Uterus (tissue), 4 donors: Measurements from ENCODE around the gene SERPINB10. TPM values are rescaled to one million over a fixed set of nuclear protein-coding genes. Genes with fewer than 3 reads are reported as not detected.

Source experiments
- DNase-seq, 2 donors: peaks; one replicate each; pipeline ENCODE4 v3.0.0-alpha.2; 2019 to 2020
- H3K27ac ChIP-seq, 2 donors: fragments of 200-600 bp; sonication (generic); 1 replicate in 1 of 2; 2 replicates in 1 of 2; pipeline ENCODE4 v1.5.1; 2016 to 2018
- H3K27me3 ChIP-seq, 2 donors: fragments of 200-600 bp; sonication (generic); one replicate each; pipeline ENCODE4 v1.5.1; 2018 to 2019; ENCODE audit warnings: control low read depth in 1 of 2
- H3K36me3 ChIP-seq, 2 donors: fragments of 200-600 bp; sonication (generic); one replicate each; pipeline ENCODE4 v1.5.1; 2019; ENCODE audit warnings: control low read depth in 1 of 2
- H3K4me1 ChIP-seq, 2 donors: fragments of 200-600 bp; sonication (generic); one replicate each; pipeline ENCODE4 v1.5.1; 2018 to 2019; ENCODE audit warnings: control low read depth in 1 of 2
- H3K4me3 ChIP-seq, 2 donors: fragments of 200-600 bp; sonication (generic); 1 replicate in 1 of 2; 2 replicates in 1 of 2; pipeline ENCODE4 v1.5.1; 2018 to 2019; ENCODE audit warnings: mild to moderate bottlenecking in 1 of 2
- H3K9me3 ChIP-seq, 2 donors: fragments of 200-600 bp; sonication (generic); one replicate each; pipeline ENCODE4 v1.5.1; 2019; ENCODE audit warnings: control low read depth in 1 of 2
- POLR2A ChIP-seq, 2 donors: fragments of 450-650 bp; IDR thresholded peaks; one replicate each; pipeline ENCODE4 v1.6.1; 2016; ENCODE audit warnings: antibody characterized with exemption in 2 of 2, mild to moderate bottlenecking in 1 of 2, moderate library complexity in 1 of 2
- intact Hi-C: fragments of 100-400 bp; cut with DNase I; formaldehyde crosslinking; loops from one replicate; pipeline ENCODE4 v1.15.1; 2023; ENCODE audit warnings: low total_unique reads
- total RNA-seq, 4 donors: library from RNA; depleted of rRNA in 3 of 4; stranded (reverse); fragments of >200 nt in 3 of 4; gene quantifications; one replicate each; pipeline versions ENCODE4 v1.1.0 to v1.2.4, GENCODE V29; 2014 to 2023
- donor health status: DM: yes; HTN: yes; CAD: no.

The SERPINB10 gene
- total RNA-seq, 4 donors from 2014 or later: not detected

- TF ChIP-seq POLR2A (IDR thresholded peaks at IDR 0.05): no peak
- peaks cover 0 to 4% of the 10 kb centered on the region in 2 donors for H3K36me3 ChIP-seq
- intact Hi-C loops: no loop called here
- H3K27ac ChIP-seq: no peak overlapping the region
- no peaks in the 10 kb centered on the region for H3K27me3 ChIP-seq
- no peak for DNase-seq
- H3K4me3 ChIP-seq: no peak overlapping the region
- H3K4me1 ChIP-seq: no peaks in the 10 kb centered on the region
- no peaks in the 10 kb centered on the region for H3K9me3 ChIP-seq
Observed at GRCh38 chr18:63982361-63982760, 74.6 kb downstream of the SERPINB10 start.

Other genes starting within 250 kb of the SERPINB10 start
- gene SERPINB3, start 246.1 kb upstream of the SERPINB10 start, total RNA-seq: not detected
- gene SERPINB11, start 205.0 kb upstream of the SERPINB10 start, total RNA-seq: not detected
- gene SERPINB7, start 132.5 kb upstream of the SERPINB10 start, total RNA-seq: not detected
- gene SERPINB2, start 20.3 kb upstream of the SERPINB10 start, total RNA-seq: 1 to 10 TPM in 1 of 4 donors, under 1 TPM in 1, not detected in 2; 0.55 to 8.2 TPM
- under 1 TPM in 1 of 4 donors, not detected in 3; 0.28 TPM for gene HMSD, start 41.3 kb downstream of the SERPINB10 start, total RNA-seq
- gene SERPINB8, start 62.1 kb downstream of the SERPINB10 start, total RNA-seq: 10 to 100 TPM in 2 of 4 donors, 1 to 10 TPM in 2; 2.3 to 15.0 (median 7.0) TPM
- under 1 TPM in 1 of 4 donors, not detected in 3; 0.97 TPM for gene LINC00305, start 241.1 kb downstream of the SERPINB10 start, total RNA-seq